H1 (cell line): ENCODE results near the gene HTATSF1. TPM values are rescaled to one million over a fixed set of nuclear protein-coding genes. Genes with fewer than 3 reads are reported as not detected.

Source experiments
- CTCF ChIA-PET: fragments of 300-600 bp; sonication (Branson Sonifier 250); formaldehyde crosslinking; loops from one replicate; lab custom pipeline; 2021; ENCODE audit not compliant: partially characterized antibody; lab: Charles Lee
- POLR2A ChIA-PET: fragments of 300-600 bp; sonication (Branson Sonifier 250); formaldehyde crosslinking; loops from one replicate; lab custom pipeline; 2021; ENCODE audit warnings: inconsistent platforms; ENCODE audit not compliant: partially characterized antibody; lab: Charles Lee
- DNase-seq, 2 experiments: peaks; one replicate each; pipeline versions ENCODE4 v3.0.0 to v3.0.0-alpha.2; 2010 to 2022; ENCODE audit warnings: low spot score in 2 of 2, low read depth in 1 of 2, mixed read lengths in 1 of 2
- FAIRE-seq: peaks from 2 replicates; lab custom pipeline; 2011; peaks lifted over from hg19 to GRCh38; lab: Jason Lieb, UNC
- H2AFZ ChIP-seq: 2 replicates; pipeline ENCODE4 v1.8.1; 2012; ENCODE audit warnings: low read length, inconsistent platforms
- H2AK5ac ChIP-seq: 2 replicates; pipeline ENCODE4 v1.6.1; 2013; ENCODE audit warnings: low read depth, low read length
- H2BK120ac ChIP-seq: replicated peaks from 2 replicates; pipeline ENCODE3; 2013; ENCODE audit warnings: low read depth, low read length, inconsistent platforms
- H2BK12ac ChIP-seq: 2 replicates; pipeline ENCODE4 v1.6.1; 2013; ENCODE audit warnings: low read depth, low read length
- H2BK15ac ChIP-seq: 2 replicates; pipeline ENCODE4 v1.6.1; 2013; ENCODE audit warnings: low read length
- H2BK20ac ChIP-seq: 2 replicates; pipeline ENCODE4 v1.6.1; 2013; ENCODE audit warnings: low read length
- H2BK5ac ChIP-seq: 2 replicates; pipeline ENCODE4 v1.6.1; 2013; ENCODE audit warnings: low read depth, low read length
- H3K14ac ChIP-seq: 2 replicates; pipeline ENCODE4 v1.6.1; 2013; ENCODE audit warnings: inconsistent platforms; ENCODE audit not compliant: insufficient read length
- H3K18ac ChIP-seq: 2 replicates; pipeline ENCODE4 v1.6.1; 2013; ENCODE audit warnings: low read length; ENCODE audit errors: extremely low read depth
- H3K23ac ChIP-seq: 2 replicates; pipeline ENCODE4 v1.6.1; 2013; ENCODE audit warnings: inconsistent platforms; ENCODE audit not compliant: insufficient read length
- H3K23me2 ChIP-seq: 2 replicates; pipeline ENCODE4 v1.6.1; 2013; ENCODE audit warnings: low read depth, low read length
- H3K27ac ChIP-seq: 2 replicates; pipeline ENCODE4 v1.6.1; 2011; ENCODE audit warnings: low read depth, low read length, inconsistent platforms
- H3K27me3 ChIP-seq, 4 experiments: replicated peaks in 1 of 4; 1 replicate in 1 of 4; 2 replicates in 3 of 4; pipeline versions ENCODE4 v1.6.1 to v1.8.1; 2011 to 2013; ENCODE audit warnings: low read length in 3 of 4, mild to moderate bottlenecking in 3 of 4, inconsistent platforms in 2 of 4, mixed read lengths in 2 of 4, moderate library complexity in 1 of 4; ENCODE audit not compliant: control insufficient read depth in 3 of 4, insufficient read depth in 3 of 4; ENCODE audit errors: extremely low read depth in 1 of 4
- H3K36me3 ChIP-seq, 4 experiments: 2 replicates each; pipeline versions ENCODE4 v1.6.1 to v1.8.1; 2011 to 2013; ENCODE audit warnings: mild to moderate bottlenecking in 4 of 4, low read length in 3 of 4, moderate library complexity in 2 of 4, control low read depth in 1 of 4, inconsistent platforms in 1 of 4; ENCODE audit not compliant: insufficient read depth in 4 of 4, control insufficient read depth in 2 of 4
- H3K4ac ChIP-seq: replicated peaks from 2 replicates; pipeline ENCODE3; 2013; ENCODE audit warnings: low read length, low read depth, mixed read lengths, inconsistent platforms; ENCODE audit not compliant: insufficient read length
- H3K4me1 ChIP-seq, 4 experiments: replicated peaks in 1 of 4; 1 replicate in 1 of 4; 2 replicates in 3 of 4; pipeline versions ENCODE4 v1.6.1 to v1.8.1; 2011 to 2013; ENCODE audit warnings: low read length in 3 of 4, inconsistent platforms in 2 of 4, mixed read lengths in 1 of 4; ENCODE audit not compliant: insufficient read depth in 4 of 4, control insufficient read depth in 3 of 4
- H3K4me2 ChIP-seq, 2 experiments: 2 replicates each; pipeline versions ENCODE4 v1.6.1 to v1.8.1; 2011 to 2013; ENCODE audit warnings: low read depth in 2 of 2, low read length in 2 of 2, control low read depth in 1 of 2, inconsistent platforms in 1 of 2, mild to moderate bottlenecking in 1 of 2; ENCODE audit not compliant: insufficient read depth in 1 of 2
- H3K4me3 ChIP-seq, 4 experiments: fragments of 200-600, 300-600 bp in 1 of 4; sonication (generic), shearing (Covaris generic), sonication (Bioruptor Twin) in 1 of 4; 2 replicates each; pipeline versions ENCODE4 v1.5.1 to v1.8.1; 2011 to 2016; ENCODE audit warnings: low read length in 4 of 4, low read depth in 3 of 4, control low read depth in 2 of 4, inconsistent platforms in 2 of 4, mild to moderate bottlenecking in 2 of 4, mixed read lengths in 1 of 4, moderate library complexity in 1 of 4; ENCODE audit not compliant: insufficient read depth in 2 of 4; ENCODE audit errors: extremely low read depth in 1 of 4
- H3K56ac ChIP-seq: replicated peaks from 2 replicates; pipeline ENCODE3; 2013; ENCODE audit warnings: low read depth, mild to moderate bottlenecking, mixed read lengths, low read length, inconsistent platforms; ENCODE audit not compliant: insufficient read length
- H3K79me1 ChIP-seq: 2 replicates; pipeline ENCODE4 v1.6.1; 2013; ENCODE audit warnings: low read depth, low read length, control low read depth
- H3K79me2 ChIP-seq, 2 experiments: 2 replicates each; pipeline versions ENCODE4 v1.6.1 to v1.8.1; 2012 to 2013; ENCODE audit warnings: low read length in 2 of 2, mild to moderate bottlenecking in 2 of 2, inconsistent platforms in 1 of 2; ENCODE audit not compliant: insufficient read depth in 2 of 2, control insufficient read depth in 1 of 2
- H3K9ac ChIP-seq, 4 experiments: replicated peaks in 1 of 4; 1 replicate in 1 of 4; 2 replicates in 3 of 4; pipeline versions ENCODE4 v1.6.1 to v1.8.1; 2011 to 2013; ENCODE audit warnings: low read depth in 3 of 4, low read length in 3 of 4, control low read depth in 2 of 4, mild to moderate bottlenecking in 2 of 4, moderate library complexity in 2 of 4, inconsistent platforms in 1 of 4; ENCODE audit errors: extremely low read depth in 1 of 4
- H3K9me3 ChIP-seq, 2 experiments: 2 replicates each; pipeline versions ENCODE4 v1.6.1 to v1.8.1; 2012 to 2013; ENCODE audit warnings: mild to moderate bottlenecking in 2 of 2, moderate library complexity in 2 of 2, control low read depth in 1 of 2, inconsistent platforms in 1 of 2, low read depth in 1 of 2, low read length in 1 of 2, mixed read lengths in 1 of 2; ENCODE audit not compliant: insufficient read depth in 2 of 2
- H4K20me1 ChIP-seq, 2 experiments: replicated peaks in 1 of 2; 2 replicates each; pipeline versions ENCODE3 to v1.8.1; 2011 to 2013; ENCODE audit warnings: inconsistent platforms in 2 of 2, low read length in 2 of 2, mild to moderate bottlenecking in 1 of 2; ENCODE audit not compliant: insufficient read depth in 2 of 2, control insufficient read depth in 1 of 2
- H4K5ac ChIP-seq: 2 replicates; pipeline ENCODE4 v1.6.1; 2013; ENCODE audit warnings: low read length, low read depth, mixed read lengths, inconsistent platforms; ENCODE audit not compliant: insufficient read length
- H4K8ac ChIP-seq: 2 replicates; pipeline ENCODE4 v1.8.0; 2013; ENCODE audit warnings: mild to moderate bottlenecking, moderate library complexity, low read length, inconsistent platforms; ENCODE audit not compliant: insufficient read depth; ENCODE audit errors: extremely low read depth
- H4K91ac ChIP-seq: replicated peaks from 2 replicates; pipeline ENCODE3; 2013; ENCODE audit warnings: low read length, mixed read lengths, inconsistent platforms; ENCODE audit not compliant: insufficient read length
- BRCA1 ChIP-seq: IDR thresholded peaks from 2 replicates; pipeline ENCODE4 v1.6.1; 2012; ENCODE audit warnings: low read depth, low read length, improper control_type of control experiment
- CBX8 ChIP-seq: fragments of 300-800, 300-1000 bp; sonication (generic); IDR thresholded peaks from 2 replicates; pipeline ENCODE4 v1.7.1; 2016; ENCODE audit warnings: low read depth, low read length, borderline replicate concordance
- CHD2 ChIP-seq: IDR thresholded peaks from 2 replicates; pipeline ENCODE4 v1.6.1; 2012; ENCODE audit warnings: low read length, improper control_type of control experiment
- HDAC6 ChIP-seq: IDR thresholded peaks from one replicate; pipeline ENCODE4 v1.7.1; 2012; ENCODE audit warnings: low read depth, mild to moderate bottlenecking, inconsistent platforms, low read length, moderate library complexity
- KDM4A ChIP-seq: IDR thresholded peaks from one replicate; pipeline ENCODE4 v1.7.1; 2012; ENCODE audit warnings: low read depth, mild to moderate bottlenecking, moderate library complexity, low read length, inconsistent platforms; ENCODE audit not compliant: severe bottlenecking
- SUZ12 ChIP-seq: fragments of 200-600 bp; sonication (generic); IDR thresholded peaks from 2 replicates; pipeline ENCODE4 v1.6.1; 2012; ENCODE audit warnings: mild to moderate bottlenecking, inconsistent platforms, low read length, moderate library complexity, mixed read lengths
- WGBS, 2 experiments: shearing (Covaris generic) in 1 of 2; methylation state at CpG; one replicate each; pipeline versions ENCODE4 v1.1.6 to v1.1.7; 2013 to 2015; ENCODE audit warnings: low lambda C conversion rate in 2 of 2, mixed read lengths in 2 of 2, inconsistent platforms in 1 of 2, low coverage in 1 of 2, missing lambda C conversion rate in 1 of 2; ENCODE audit not compliant: insufficient replicate concordance in 2 of 2, insufficient coverage in 1 of 2, insufficient read length in 1 of 2; ENCODE audit errors: extremely low coverage in 1 of 2, missing lambda C conversion rate in 1 of 2; 5-methylcytosine and 5-hydroxymethylcytosine counted together
- polyA plus RNA-seq, 7 experiments: library from polyadenylated mRNA; depleted of rRNA in 3 of 7; stranded (reverse) in 5 of 7; unstranded in 2 of 7; fragments of >200 nt in 5 of 7; fragments of 200-250 nt in 2 of 7; gene quantifications; 1 replicate in 5 of 7; 2 replicates in 1 of 7; 4 replicates in 1 of 7; pipeline versions ENCODE4 v1.2.1 to v1.2.3, GENCODE V29; 2011 to 2013; ENCODE audit warnings: missing spikeins in 2 of 7, mixed read lengths in 2 of 7
- total RNA-seq: library from RNA; stranded (reverse); fragmentation: NEBNext Ultra II Directional; extraction: Animal tissue kit (Norgen Biotek cat#: 25700); gene quantifications from 2 replicates; pipeline ENCODE4 v1.2.1, GENCODE V29; 2021

The HTATSF1 gene
- total and polyA plus RNA-seq, 2 of the 8 experiments (the other 6 are each of a cell fraction or from before 2014, with no cell fraction given), result 1.2 to 49.3 TPM

GRCh38 chrX:136468391-136469103 lies 28.8 kb upstream of the HTATSF1 start:
- Histone ChIP-seq H2BK20ac (no peak overlapping the region), H3K56ac (no peak overlapping the region), H3K4me1 (no peaks in the 10 kb centered on the region), H4K20me1 (no peaks in the 10 kb centered on the region), H3K36me3 (no peaks in the 10 kb centered on the region), H3K4me3 (no peak overlapping the region), H4K5ac (no peak overlapping the region), H3K27me3 (no peaks in the 10 kb centered on the region), H3K79me2 (no peaks in the 10 kb centered on the region), H3K9me3 (no peaks in the 10 kb centered on the region), H2BK120ac (no peak overlapping the region), H3K4ac (no peak overlapping the region), H4K91ac (no peak overlapping the region), H2AFZ (no peak overlapping the region), H2AK5ac (no peak overlapping the region), H3K9ac (no peak overlapping the region), H3K18ac (no peak overlapping the region), H2BK5ac (no peak overlapping the region), H3K4me2 (no peak overlapping the region), H3K23ac (no peak overlapping the region), H2BK15ac (no peak overlapping the region), H3K23me2 (no peaks in the 10 kb centered on the region), H3K27ac (no peak overlapping the region), H3K79me1 (no peaks in the 10 kb centered on the region), H3K14ac (no peak overlapping the region), H2BK12ac (no peak overlapping the region), H4K8ac (no peak overlapping the region)
- CTCF ChIA-PET, result no interaction called here
- DNase-seq (no peak), FAIRE-seq (no peak)
- WGBS, 2 experiments, result 92% methylated on average over 2 of the region's 2 CpGs; no CpG with 5 or more reads in 1 of the 2 experiments
- POLR2A ChIA-PET, result no interaction called here
- no peak for TF ChIP-seq BRCA1
- TF ChIP-seq SUZ12, result no peak
- no peak for TF ChIP-seq HDAC6
- no peak for TF ChIP-seq CBX8
- no peak for TF ChIP-seq CHD2
- TF ChIP-seq KDM4A, result no peak
